ENCODE measurements around the gene AGTRAP.

The AGTRAP gene

GRCh38 chr1:11736746-11737639 lies 1.1 kb downstream of the AGTRAP start:
- no peak for DNase-seq

DNA sequence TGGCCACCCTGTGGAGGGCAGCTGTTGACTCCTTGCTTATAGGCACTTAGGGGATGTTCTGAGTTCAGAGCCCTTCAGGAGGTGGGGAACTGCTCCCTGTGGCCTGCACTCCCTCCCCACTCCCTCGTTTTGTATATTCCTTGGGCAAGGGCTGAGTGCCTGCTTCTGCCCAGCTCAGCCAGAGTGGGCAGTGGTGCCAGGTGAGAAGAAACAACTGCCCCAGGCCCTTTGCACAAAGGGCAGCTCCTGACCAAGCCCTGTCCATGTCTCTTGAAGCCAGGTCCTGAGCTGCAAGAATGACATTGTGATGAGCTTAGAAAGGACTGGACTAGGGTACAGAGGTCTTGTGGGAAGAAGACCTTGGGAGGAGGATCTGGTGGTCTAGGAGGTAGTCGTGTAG lies 2.2 kb downstream of the AGTRAP start:
- no peak for DNase-seq

DNA sequence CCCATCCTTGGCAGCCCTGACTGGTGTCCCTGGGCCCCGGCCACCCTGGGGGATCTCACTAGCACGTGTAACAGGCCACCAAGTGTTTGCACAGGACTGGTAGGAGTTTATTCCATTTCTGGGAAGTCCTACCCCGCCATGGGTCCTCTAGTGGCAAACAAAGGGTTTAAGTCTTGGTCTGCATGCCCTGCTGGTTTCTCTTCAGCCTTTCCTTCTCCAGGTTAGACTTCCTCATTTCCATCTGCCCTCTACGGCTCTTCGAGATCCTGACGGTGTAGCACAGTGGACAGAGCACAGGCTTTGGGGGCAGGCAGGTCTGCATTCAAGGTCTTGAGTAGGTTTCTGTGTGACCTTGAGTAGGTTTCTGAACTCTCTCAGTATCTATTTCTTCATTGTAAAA lies 2.8 kb downstream of the AGTRAP start:
- DNase-seq: no peak

DNA sequence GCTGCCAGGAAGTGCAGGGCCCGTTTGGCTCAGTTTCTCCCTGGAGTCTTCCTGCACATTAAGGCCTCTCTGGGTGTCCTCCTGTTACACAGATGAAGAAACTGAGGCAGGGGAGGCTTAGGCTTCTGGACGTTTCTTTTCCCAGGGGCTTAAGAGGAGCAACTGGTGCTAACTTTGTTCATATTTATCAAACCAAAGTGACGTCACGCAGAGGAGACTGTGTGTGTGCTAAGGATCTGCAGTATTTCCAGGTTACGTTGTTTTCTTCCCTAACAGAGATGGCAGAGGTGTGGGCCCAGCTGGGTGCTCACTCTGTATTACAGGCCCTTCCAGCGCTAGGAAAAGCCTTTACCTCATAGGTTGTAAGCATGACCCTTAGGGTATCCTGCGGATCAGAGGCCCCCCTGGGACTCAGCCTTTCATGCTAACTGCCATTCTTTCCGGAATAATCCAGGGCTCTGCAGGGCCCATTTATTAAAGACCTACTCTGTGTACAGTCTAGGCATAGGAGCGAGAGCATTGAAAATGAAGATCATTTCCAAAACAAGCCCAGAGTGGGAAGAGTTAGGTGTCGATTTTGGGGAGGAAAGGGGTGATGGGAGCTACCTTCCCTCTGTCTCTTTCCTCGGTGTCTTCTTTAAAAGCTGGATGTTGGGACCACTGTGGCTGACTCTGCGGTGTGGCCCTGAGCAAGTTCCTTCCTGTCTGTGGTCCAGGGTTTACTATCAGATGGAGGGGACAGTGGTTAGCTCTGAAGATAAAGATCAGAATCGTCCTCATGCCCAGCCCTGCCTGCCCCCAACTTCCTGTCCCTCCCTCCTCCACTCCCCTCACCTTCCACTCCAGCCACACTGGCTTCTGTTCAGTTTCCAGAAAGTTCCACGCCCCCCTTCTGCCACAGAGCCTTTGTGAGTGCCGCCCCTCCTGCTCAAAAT lies 4.6 kb downstream of the AGTRAP start:
- DNase-seq: no peak

- DNase-seq: no peak
These were observed 5.5 kb downstream of the AGTRAP start for GRCh38 chr1:11741482-11741881.

GRCh38 chr1:11741919-11742558 lies 6.1 kb downstream of the AGTRAP start:
- no peak for DNase-seq

DNA sequence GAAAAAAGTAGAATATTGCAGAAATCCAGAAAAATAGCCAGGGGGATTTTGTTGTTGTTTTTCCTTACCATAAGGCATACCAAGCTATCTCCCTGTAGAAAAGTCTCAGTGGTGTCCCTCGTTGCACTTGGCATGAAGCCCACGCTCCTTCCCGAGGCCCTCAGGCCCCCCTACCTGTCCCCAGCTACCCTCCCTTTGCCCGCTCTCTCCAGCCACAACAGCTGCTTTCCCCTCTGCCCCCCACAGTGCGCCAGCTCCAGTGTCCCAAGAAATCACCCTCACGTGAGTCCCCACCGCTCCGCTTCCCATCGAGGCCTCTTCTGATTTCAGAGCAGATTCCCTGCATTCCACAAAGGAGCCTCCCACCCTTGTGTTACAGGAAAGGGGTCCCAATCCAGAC lies 8.4 kb downstream of the AGTRAP start:
- no peak for DNase-seq

DNA sequence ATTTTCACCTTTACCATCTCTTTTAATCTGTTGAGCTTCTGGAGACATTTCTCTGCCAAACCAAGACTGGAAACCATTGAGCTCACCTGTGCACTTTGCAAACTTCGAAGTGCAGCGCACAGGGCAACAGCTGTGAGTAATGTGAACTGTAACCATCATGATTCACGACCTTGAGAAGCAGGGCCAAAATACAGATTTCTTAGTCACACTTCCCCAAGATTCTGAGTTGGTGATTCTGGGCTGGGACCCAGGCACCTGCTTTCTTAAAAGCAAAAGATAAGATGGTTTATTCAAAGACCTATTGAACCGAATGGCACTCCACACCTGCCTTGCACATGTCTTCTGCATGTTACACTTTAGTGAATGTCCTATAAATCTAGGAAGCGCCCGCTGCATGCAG lies 10.2 kb downstream of the AGTRAP start:
- no peak for DNase-seq

DNA sequence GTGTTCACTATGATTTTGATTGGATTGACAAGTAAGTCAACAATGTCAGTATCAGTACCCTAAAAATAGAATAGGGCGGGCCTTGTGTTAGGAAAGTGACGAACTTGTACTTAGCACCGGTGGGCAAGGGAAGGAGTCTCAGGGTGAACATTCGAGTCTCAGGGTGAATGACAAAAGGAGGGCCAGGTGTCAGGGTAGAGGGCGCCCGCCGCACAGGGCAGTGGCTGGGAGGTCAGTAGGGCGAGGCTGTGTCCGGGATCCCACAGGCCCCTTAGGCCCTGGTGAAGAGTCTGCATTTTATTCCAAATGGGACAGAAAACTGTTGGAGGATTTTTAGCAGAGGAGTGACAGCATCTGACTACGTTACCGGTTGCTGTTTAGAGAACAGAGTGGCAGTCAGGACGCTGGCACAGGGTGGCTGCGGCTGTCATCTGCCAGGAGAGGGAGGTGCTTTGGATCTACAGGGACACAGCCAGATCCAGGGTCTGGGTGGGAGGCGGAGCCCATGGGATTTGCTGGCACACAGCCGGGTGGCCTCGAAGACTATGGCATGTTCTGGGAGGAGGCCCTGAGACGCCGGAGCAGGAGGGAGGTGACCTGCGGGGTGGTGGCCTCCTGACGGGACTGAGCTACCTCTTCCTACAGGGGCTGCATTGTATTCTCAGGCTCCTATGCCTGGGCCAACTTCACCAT lies 11.0 kb downstream of the AGTRAP start:
- DNase-seq: no peak

DNA sequence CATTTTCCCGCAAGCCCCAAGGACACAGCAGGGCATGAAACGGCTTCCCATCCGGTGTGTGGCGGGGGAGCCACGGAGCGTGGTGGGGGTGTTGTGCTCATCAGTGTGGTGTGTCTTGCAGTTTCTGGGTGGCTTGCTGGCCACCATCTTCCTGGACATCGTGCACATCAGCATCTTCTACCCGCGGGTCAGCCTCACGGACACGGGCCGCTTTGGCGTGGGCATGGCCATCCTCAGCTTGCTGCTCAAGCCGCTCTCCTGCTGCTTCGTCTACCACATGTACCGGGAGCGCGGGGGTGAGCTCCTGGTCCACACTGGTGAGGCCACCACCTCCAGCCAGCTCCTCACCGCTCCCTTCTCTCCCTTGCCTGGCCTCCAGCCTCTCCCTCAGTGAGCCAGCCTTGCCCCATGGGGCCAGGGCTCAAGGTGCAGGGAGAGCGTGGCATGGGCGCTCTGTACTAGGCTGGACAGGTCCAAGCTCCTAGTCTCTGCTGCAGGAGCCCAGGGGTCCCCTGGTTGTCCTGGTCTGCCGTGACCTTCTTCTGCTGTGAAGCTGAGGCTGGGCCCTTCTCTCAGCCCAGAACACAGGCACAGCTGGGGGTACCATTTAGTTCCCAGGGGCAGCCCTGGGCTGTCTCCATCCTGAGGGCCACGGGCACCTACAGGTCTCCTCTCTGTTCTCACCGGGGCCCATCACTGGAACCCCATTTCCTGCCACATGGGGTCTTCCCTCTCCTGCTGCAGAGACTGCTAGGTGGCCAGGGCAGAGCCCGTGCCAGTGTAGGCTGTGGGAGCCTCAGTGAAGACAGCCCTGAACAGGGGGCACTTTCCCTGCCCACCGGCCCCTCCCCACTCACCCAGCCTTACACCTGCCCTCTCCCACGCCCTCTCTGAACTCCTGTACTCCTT lies 12.6 kb downstream of the AGTRAP start:
- no peak for DNase-seq

GRCh38 chr1:11749203-11749689 lies 13.3 kb downstream of the AGTRAP start:
- no peak for DNase-seq

GRCh38 chr1:11749996-11750395 lies 14.1 kb downstream of the AGTRAP start:
- DNase-seq: no peak

GRCh38 chr1:11751087-11751486 lies 15.2 kb downstream of the AGTRAP start:
- DNase-seq: no peak

GRCh38 chr1:11752359-11753088 lies 16.6 kb downstream of the AGTRAP start:
- no peak for DNase-seq

DNA sequence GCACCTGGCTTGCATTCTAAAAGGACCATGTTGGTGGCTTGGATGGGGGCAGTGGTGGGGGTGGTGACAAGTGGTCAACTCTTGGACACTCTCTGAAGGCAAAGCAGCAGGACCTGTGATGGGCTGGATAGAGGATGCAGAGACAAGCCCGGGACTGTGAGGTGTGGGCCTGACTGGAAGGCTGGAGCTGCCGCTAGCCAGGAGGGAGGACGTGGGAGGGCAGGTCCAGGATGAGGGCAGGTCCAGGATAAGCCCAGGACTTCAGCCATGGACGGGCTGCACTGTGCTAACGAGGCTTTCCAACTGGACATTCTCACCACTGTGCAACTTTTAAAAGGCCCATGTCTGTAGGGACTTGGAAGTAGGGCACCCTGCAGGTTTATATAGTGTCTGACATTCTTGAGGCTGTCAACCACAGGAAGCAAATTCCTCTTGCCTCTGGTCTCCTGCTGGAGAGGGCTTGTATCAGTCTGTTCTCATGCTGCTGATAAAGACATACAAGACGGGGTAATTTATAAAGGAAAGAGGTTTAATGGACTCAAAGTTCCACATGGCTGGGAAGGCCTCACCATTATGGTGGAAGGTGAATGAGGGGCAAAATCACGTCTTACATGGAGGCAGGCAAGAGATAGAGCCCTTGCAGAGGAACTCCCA lies 17.7 kb downstream of the AGTRAP start:
- DNase-seq: no peak

GRCh38 chr1:11757047-11757446 lies 21.1 kb downstream of the AGTRAP start:
- no peak for DNase-seq

DNA sequence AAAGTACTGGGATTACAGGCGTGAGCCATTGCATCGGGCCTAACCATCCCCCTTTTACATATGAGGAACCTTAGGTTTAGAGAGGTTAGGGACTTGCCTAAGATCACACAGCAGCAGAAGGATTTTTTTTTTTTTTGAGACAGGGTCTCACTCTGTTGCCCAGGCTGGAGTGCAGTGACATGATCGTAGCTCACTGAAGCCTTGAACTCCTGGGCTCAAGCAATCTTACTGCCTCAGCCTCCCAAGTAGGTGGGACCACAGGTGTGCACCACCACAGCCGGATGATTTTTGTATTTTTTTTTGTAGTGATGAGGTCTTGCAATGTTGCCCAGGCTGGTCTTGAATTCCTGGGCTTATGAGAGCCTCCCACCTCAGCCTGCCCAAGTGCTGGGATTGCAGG lies 23.9 kb downstream of the AGTRAP start:
- DNase-seq: no peak

DNA sequence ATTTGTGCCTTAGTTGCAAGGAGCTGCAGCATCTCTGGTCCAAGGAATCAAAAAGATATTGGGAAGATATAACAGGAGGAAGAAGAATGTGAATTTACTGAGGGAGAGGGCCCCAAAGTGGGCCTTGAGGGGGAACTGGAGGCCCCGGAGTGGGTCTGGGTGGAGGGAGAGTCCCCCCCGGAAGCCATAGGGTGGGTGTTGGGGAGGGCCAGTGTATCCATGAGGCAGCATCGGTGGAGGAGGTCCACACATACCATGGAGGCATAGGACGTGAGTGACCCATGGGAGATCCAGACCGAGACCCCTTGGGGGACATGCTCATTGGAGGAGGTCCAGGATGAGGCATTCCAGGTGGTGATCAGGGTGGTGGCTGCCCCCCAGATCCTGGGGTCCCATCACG lies 25.3 kb downstream of the AGTRAP start:
- DNase-seq: no peak

- DNase-seq: no peak
These were observed 26.1 kb downstream of the AGTRAP start, which contains the start of gene C1orf167 for GRCh38 chr1:11761988-11762406. C1orf167 (plus strand) TSS chr1:11762193; CDS start chr1:11764401, 2,208 bp downstream.

GRCh38 chr1:11764115-11764514 lies 28.2 kb downstream of the AGTRAP start:
- DNase-seq: no peak

All from NCI-H1436 treated with DMSO at 0.1 percent for 48 hours (cell line).